ENCODE results near the gene GALNT7.
A peak's percentile ranks its signal among the peaks of the same experiment; 100 is the strongest.

GALNT7 gene

DNA sequence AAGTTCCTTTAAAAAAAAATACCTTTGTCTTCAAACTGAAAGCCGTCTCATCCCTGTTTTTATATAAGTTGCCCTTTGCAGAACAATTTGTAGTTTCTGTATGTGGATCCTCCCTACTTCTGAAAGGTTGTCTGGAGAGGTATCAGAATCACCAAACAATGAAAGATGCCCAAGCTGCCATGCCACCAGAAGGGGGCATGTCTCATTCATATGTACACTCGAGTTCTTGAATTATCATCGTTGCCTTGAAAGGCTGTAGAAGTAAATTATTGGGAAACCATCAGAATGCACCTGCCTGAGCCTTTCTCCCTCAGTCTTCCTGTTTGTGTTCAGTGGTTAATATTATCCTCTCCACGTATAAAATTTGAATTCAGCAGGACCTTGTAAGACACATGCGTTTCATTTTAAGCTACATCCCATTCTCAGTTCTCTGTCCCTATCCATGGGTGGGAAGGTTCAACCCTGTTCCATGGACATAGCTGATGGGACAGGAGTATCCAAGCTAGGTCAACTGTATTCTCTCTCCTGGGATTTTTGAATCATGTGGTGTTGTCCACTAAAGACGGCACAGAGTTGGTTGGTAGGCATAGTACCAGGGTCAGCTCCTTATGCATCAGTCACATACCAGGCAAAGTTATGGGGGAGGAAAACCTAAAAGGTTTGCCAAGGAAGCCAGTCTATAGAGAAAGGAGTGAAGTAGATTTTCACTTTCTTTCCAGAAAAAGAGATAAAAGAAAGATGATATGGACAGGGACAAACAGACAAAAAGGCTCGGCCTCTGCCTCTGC is 24.0 kb downstream of the GALNT7 start:
- no peaks in the 10 kb centered on the region for H3K36me3 ChIP-seq (ENCODE audit: insufficient read depth)
- no peak overlapping the region for H3K9ac ChIP-seq
- TF ChIP-seq, protein P1, sequence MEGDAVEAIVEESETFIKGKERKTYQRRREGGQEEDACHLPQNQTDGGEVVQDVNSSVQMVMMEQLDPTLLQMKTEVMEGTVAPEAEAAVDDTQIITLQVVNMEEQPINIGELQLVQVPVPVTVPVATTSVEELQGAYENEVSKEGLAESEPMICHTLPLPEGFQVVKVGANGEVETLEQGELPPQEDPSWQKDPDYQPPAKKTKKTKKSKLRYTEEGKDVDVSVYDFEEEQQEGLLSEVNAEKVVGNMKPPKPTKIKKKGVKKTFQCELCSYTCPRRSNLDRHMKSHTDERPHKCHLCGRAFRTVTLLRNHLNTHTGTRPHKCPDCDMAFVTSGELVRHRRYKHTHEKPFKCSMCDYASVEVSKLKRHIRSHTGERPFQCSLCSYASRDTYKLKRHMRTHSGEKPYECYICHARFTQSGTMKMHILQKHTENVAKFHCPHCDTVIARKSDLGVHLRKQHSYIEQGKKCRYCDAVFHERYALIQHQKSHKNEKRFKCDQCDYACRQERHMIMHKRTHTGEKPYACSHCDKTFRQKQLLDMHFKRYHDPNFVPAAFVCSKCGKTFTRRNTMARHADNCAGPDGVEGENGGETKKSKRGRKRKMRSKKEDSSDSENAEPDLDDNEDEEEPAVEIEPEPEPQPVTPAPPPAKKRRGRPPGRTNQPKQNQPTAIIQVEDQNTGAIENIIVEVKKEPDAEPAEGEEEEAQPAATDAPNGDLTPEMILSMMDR (conservative IDR thresholded peaks at IDR 0.05; ENCODE audit: low read depth, low read length), result peak; percentile 41; the same call in 1 of the 2 replicates
- no peaks in the 10 kb centered on the region for H3K27me3 ChIP-seq (ENCODE audit: insufficient read depth, low read depth)
- 0 out of 2 replicates have a peak, but pooled peaks cover 6% of the 10 kb centered on the region for H4K20me1 ChIP-seq (ENCODE audit: insufficient read depth)
- peaks cover 82% of the 10 kb centered on the region for H3K79me2 ChIP-seq (ENCODE audit: insufficient read depth, low read depth)
- H2AFZ ChIP-seq (ENCODE audit: low read depth), result no peak overlapping the region
- H3K27ac ChIP-seq, result no peak overlapping the region; the same call in 1 of the 2 replicates
- H3K4me2 ChIP-seq, result peak overlapping the region; percentile 33; the same call in 1 of the 2 replicates
- H3K4me1 ChIP-seq (ENCODE audit: low read depth, poor library complexity, severe bottlenecking), result peaks cover 58% of the 10 kb centered on the region
- no peak overlapping the region for H3K4me3 ChIP-seq (IDR thresholded peaks at IDR 0.05; ENCODE audit: insufficient read depth, low read depth, low read length)

DNA sequence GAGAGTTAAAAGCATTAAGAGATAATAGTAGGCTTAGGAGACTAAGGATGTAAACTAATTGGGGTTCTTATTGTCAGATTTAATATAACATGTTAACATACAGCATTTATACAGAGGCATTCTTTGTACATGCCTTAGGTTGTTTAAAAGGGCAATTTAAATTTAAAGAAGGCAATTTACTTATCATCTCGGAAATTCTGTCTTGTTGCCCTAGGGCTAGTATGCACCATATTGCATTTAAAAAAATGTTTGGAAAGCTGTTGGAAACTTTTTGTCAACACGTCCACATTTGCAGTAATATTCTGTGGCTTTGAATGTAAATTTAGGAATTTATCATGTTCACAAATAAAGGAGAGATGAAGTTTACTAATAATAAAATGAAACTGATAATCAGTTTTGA is 25.5 kb downstream of the GALNT7 start:
- Histone ChIP-seq H3K27me3 (ENCODE audit: insufficient read depth, low read depth) (no peaks in the 10 kb centered on the region), H3K79me2 (ENCODE audit: insufficient read depth, low read depth) (peaks cover 78% of the 10 kb centered on the region)

DNA sequence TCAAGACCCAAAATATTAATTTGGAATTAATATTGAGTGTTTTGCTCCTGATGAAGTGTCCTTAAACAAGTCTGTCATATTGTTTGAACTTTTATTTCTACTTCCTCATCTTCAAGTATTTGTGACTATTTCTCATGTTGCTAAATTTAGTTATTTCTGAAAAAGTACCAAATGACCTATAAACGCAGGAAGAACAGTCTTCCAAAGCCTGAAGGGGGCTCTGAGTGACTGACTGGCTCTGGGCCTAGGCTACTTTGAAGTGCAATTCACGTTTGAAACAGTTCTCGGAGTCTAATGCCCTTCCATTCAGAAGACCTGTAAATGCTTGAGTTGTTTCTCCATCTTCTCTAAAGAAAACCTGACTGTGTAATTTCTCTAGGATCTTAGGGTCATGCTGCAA is 26.5 kb downstream of the GALNT7 start:
- H3K4me2 ChIP-seq, result no peak overlapping the region
- H3K27ac ChIP-seq, result no peak overlapping the region
- no peak overlapping the region for H3K4me3 ChIP-seq (IDR thresholded peaks at IDR 0.05; ENCODE audit: insufficient read depth, low read depth, low read length)
- H3K9ac ChIP-seq, result no peak overlapping the region
- peaks cover 45% of the 10 kb centered on the region for H3K4me1 ChIP-seq (ENCODE audit: low read depth, poor library complexity, severe bottlenecking)
- H3K79me2 ChIP-seq (ENCODE audit: insufficient read depth, low read depth), result peaks cover 77% of the 10 kb centered on the region
- H3K27me3 ChIP-seq (ENCODE audit: insufficient read depth, low read depth), result no peaks in the 10 kb centered on the region
- no peak overlapping the region for H2AFZ ChIP-seq (ENCODE audit: low read depth)
- TF ChIP-seq, protein P1 (conservative IDR thresholded peaks at IDR 0.05; ENCODE audit: low read depth, low read length), result no peak
- no peaks in the 10 kb centered on the region for H4K20me1 ChIP-seq (ENCODE audit: insufficient read depth)
- no peaks in the 10 kb centered on the region for H3K36me3 ChIP-seq (ENCODE audit: insufficient read depth)

More for the DNA sequence above, 25.5 kb downstream of the GALNT7 start:
- H4K20me1 ChIP-seq (ENCODE audit: insufficient read depth), result no peaks in the 10 kb centered on the region
- H3K4me1 ChIP-seq (ENCODE audit: low read depth, poor library complexity, severe bottlenecking), result peaks cover 52% of the 10 kb centered on the region
- no peak overlapping the region for H3K4me2 ChIP-seq
- no peak overlapping the region for H3K4me3 ChIP-seq (IDR thresholded peaks at IDR 0.05; ENCODE audit: insufficient read depth, low read depth, low read length)
- TF ChIP-seq, protein P1 (conservative IDR thresholded peaks at IDR 0.05; ENCODE audit: low read depth, low read length), result no peak
- no peak overlapping the region for H3K27ac ChIP-seq
- no peak overlapping the region for H3K9ac ChIP-seq
- no peaks in the 10 kb centered on the region for H3K36me3 ChIP-seq (ENCODE audit: insufficient read depth)
- no peak overlapping the region for H2AFZ ChIP-seq (ENCODE audit: low read depth)

DNA sequence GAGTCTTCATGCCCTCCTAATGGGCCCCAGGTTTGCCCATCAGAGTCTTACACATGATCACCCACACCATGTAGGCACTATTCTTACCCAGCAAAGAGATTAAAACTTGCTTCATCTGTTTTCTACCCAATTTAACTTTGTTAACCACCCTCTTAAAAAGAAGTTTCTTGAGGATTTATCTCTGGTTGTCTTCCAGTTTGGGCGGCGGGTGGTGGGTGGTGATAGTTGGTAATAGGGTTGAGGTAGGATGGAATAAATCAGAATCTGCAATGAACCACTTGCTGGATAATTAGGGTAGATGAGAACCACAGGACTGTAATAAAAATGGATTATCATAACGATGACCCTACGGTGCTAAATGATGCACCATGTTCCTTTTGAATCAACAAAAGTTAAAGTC is 30.9 kb downstream of the GALNT7 start:
- no peaks in the 10 kb centered on the region; the same call in 1 of the 2 replicates for H4K20me1 ChIP-seq (ENCODE audit: insufficient read depth)

More for the DNA sequence above, 30.9 kb downstream of the GALNT7 start:
- Histone ChIP-seq H3K9ac (no peak overlapping the region), H3K36me3 (ENCODE audit: insufficient read depth) (peaks cover 2% of the 10 kb centered on the region; the same call in 1 of the 2 replicates), H2AFZ (ENCODE audit: low read depth) (no peak overlapping the region), H3K27me3 (ENCODE audit: insufficient read depth, low read depth) (no peaks in the 10 kb centered on the region), H3K27ac (no peak overlapping the region), H3K4me2 (no peak overlapping the region), H3K79me2 (ENCODE audit: insufficient read depth, low read depth) (peaks cover 81% of the 10 kb centered on the region), H3K4me1 (ENCODE audit: low read depth, poor library complexity, severe bottlenecking) (peaks cover 8% of the 10 kb centered on the region), H3K4me3 (IDR thresholded peaks at IDR 0.05; ENCODE audit: insufficient read depth, low read depth, low read length) (no peak overlapping the region)
- TF ChIP-seq, protein P1 (conservative IDR thresholded peaks at IDR 0.05; ENCODE audit: low read depth, low read length), result no peak

All from KMS-11 (cell line).